CD4-positive, CD25-positive, alpha-beta regulatory T cell (primary cell): ENCODE results near the gene LINC00237. TPM values are rescaled to one million over a fixed set of nuclear protein-coding genes. Genes with fewer than 3 reads are reported as not detected.

Experiments used
- ATAC-seq, 2 donors: fragments of 150-1000 bp; cut with Tn5 transposase; one replicate each; pipeline ENCODE4 v1.10.0; 2021; ENCODE audit warnings: low read depth in 2 of 2, moderate number of reproducible peaks in 2 of 2, moderate library complexity in 1 of 2
- DNase-seq, 3 donors: peaks; one replicate each; pipeline versions ENCODE4 v3.0.0 to v3.0.0-alpha.2; 2012 to 2022; ENCODE audit warnings: mixed read lengths in 1 of 3
- H3K27ac ChIP-seq: one replicate; pipeline ENCODE4 v1.7.0; 2013; ENCODE audit warnings: mild to moderate bottlenecking, low read length; ENCODE audit not compliant: insufficient read depth, poor library complexity, severe bottlenecking
- H3K27me3 ChIP-seq: one replicate; pipeline ENCODE4 v1.7.0; 2013; ENCODE audit warnings: low read length; ENCODE audit not compliant: control insufficient read depth, insufficient read depth
- H3K36me3 ChIP-seq: one replicate; pipeline ENCODE4 v1.7.0; 2013; ENCODE audit warnings: mild to moderate bottlenecking, low read length, moderate library complexity; ENCODE audit not compliant: control insufficient read depth, insufficient read depth
- H3K4me1 ChIP-seq: 2 replicates; pipeline ENCODE4 v1.7.0; 2013; ENCODE audit warnings: mild to moderate bottlenecking, low read length; ENCODE audit not compliant: insufficient read depth, control insufficient read depth, poor library complexity, severe bottlenecking
- H3K4me3 ChIP-seq: one replicate; pipeline ENCODE4 v1.7.0; 2013; ENCODE audit warnings: low read depth, mild to moderate bottlenecking, low read length, moderate library complexity
- H3K9me3 ChIP-seq, 2 experiments: 1 replicate in 1 of 2; 2 replicates in 1 of 2; pipeline ENCODE4 v1.7.0; 2013; ENCODE audit warnings: low read length in 2 of 2, mild to moderate bottlenecking in 1 of 2, moderate library complexity in 1 of 2; ENCODE audit not compliant: control insufficient read depth in 2 of 2
- H3K27ac Mint-ChIP-seq, 3 donors: one replicate each; pipeline ENCODE4 v1.8.0; 2020 to 2022; ENCODE audit warnings: mild to moderate bottlenecking in 3 of 3, mixed read lengths in 3 of 3, moderate library complexity in 2 of 3
- H3K27me3 Mint-ChIP-seq: one replicate; pipeline ENCODE4 v1.8.0; 2022; ENCODE audit warnings: mild to moderate bottlenecking, mixed read lengths
- H3K36me3 Mint-ChIP-seq: one replicate; pipeline ENCODE4 v1.8.0; 2020; ENCODE audit warnings: mixed read lengths
- H3K4me1 Mint-ChIP-seq, 4 donors: one replicate each; pipeline ENCODE4 v1.8.0; 2020 to 2022; ENCODE audit warnings: mixed read lengths in 4 of 4, mild to moderate bottlenecking in 1 of 4
- H3K4me3 Mint-ChIP-seq, 4 donors: one replicate each; pipeline ENCODE4 v1.8.0; 2020 to 2022; ENCODE audit warnings: mild to moderate bottlenecking in 4 of 4, mixed read lengths in 4 of 4, moderate library complexity in 3 of 4
- H3K9me3 Mint-ChIP-seq, 7 donors: one replicate each; pipeline ENCODE4 v1.8.0; 2020 to 2022; ENCODE audit warnings: mixed read lengths in 7 of 7, mild to moderate bottlenecking in 3 of 7, moderate library complexity in 2 of 7
- polyA plus RNA-seq, 4 donors: library from polyadenylated mRNA; unstranded; fragments of 300-500 nt; fragmentation: Illumina TruSeq; gene quantifications; one replicate each; pipeline ENCODE4 v1.2.3, GENCODE V29; 2021
- total RNA-seq: library from RNA; stranded (reverse); gene quantifications from one replicate; pipeline ENCODE4 v1.2.3, GENCODE V29; 2022

The LINC00237 gene
- total and polyA plus RNA-seq, 5 donors from 2014 or later = 0.30 TPM; not detected in 4

GRCh38 chr20:21124190-21124589 lies 18.0 kb upstream of the LINC00237 start:
- H3K27me3 Mint-ChIP-seq = peaks cover 12% of the 10 kb centered on the region
- peak overlapping the region in 3 of 4 donors; percentile 31 to 93 (median 88) for H3K4me3 Mint-ChIP-seq
- peaks cover 0 to 3% (median 0%) of the 10 kb centered on the region in 7 donors for H3K9me3 Mint-ChIP-seq
- no peaks in the 10 kb centered on the region for H3K36me3 ChIP-seq
- H3K4me3 ChIP-seq = no peak overlapping the region
- no peaks in the 10 kb centered on the region for H3K9me3 ChIP-seq
- H3K27ac Mint-ChIP-seq = no peak overlapping the region
- H3K27me3 ChIP-seq = peaks cover 5% of the 10 kb centered on the region
- H3K4me1 Mint-ChIP-seq = peaks cover 5 to 26% (median 19%) of the 10 kb centered on the region in 4 donors
- no peak for DNase-seq
- H3K27ac ChIP-seq = no peak overlapping the region
- peaks cover 14% of the 10 kb centered on the region for H3K4me1 ChIP-seq
- H3K36me3 Mint-ChIP-seq = no peaks in the 10 kb centered on the region
- ATAC-seq = no peak

- no peak overlapping the region for H3K4me3 ChIP-seq
- H3K27ac ChIP-seq = no peak overlapping the region
- Mint-ChIP-seq H3K9me3 (peaks cover 0 to 3% (median 0%) of the 10 kb centered on the region in 7 donors), H3K4me3 (no peak overlapping the region), H3K36me3 (no peaks in the 10 kb centered on the region), H3K27ac (no peak overlapping the region), H3K27me3 (peaks cover 35% of the 10 kb centered on the region), H3K4me1 (no peaks in the 10 kb centered on the region)
- ATAC-seq (no peak), DNase-seq (no peak)
- H3K27me3 ChIP-seq = peaks cover 31% of the 10 kb centered on the region
- no peaks in the 10 kb centered on the region for H3K4me1 ChIP-seq
- H3K9me3 ChIP-seq = no peaks in the 10 kb centered on the region
- H3K36me3 ChIP-seq = no peaks in the 10 kb centered on the region
Measured at GRCh38 chr20:21118782-21119181, 12.6 kb upstream of the LINC00237 start.

- Histone ChIP-seq H3K27me3 (peaks cover 31% of the 10 kb centered on the region), H3K9me3 (no peaks in the 10 kb centered on the region), H3K36me3 (no peaks in the 10 kb centered on the region), H3K4me3 (no peak overlapping the region), H3K4me1 (no peaks in the 10 kb centered on the region), H3K27ac (no peak overlapping the region)
- H3K36me3 Mint-ChIP-seq = no peaks in the 10 kb centered on the region
- no peak overlapping the region for H3K4me3 Mint-ChIP-seq
- H3K4me1 Mint-ChIP-seq = no peaks in the 10 kb centered on the region
- peaks cover 38% of the 10 kb centered on the region for H3K27me3 Mint-ChIP-seq
- DNase-seq = no peak
- H3K9me3 Mint-ChIP-seq = peaks cover 0 to 3% (median 0%) of the 10 kb centered on the region in 7 donors
- no peak overlapping the region for H3K27ac Mint-ChIP-seq
- ATAC-seq = no peak
Measured at GRCh38 chr20:21118138-21118537, 12.0 kb upstream of the LINC00237 start.

GRCh38 chr20:21117521-21117920 lies 11.4 kb upstream of the LINC00237 start:
- Mint-ChIP-seq H3K36me3 (no peaks in the 10 kb centered on the region), H3K4me1 (no peaks in the 10 kb centered on the region), H3K27ac (no peak overlapping the region), H3K4me3 (no peak overlapping the region), H3K27me3 (peaks cover 38% of the 10 kb centered on the region), H3K9me3 (peaks cover 0 to 3% (median 0%) of the 10 kb centered on the region in 7 donors)
- Histone ChIP-seq H3K27me3 (peaks cover 32% of the 10 kb centered on the region), H3K27ac (no peak overlapping the region), H3K9me3 (no peaks in the 10 kb centered on the region), H3K4me3 (no peak overlapping the region), H3K4me1 (no peaks in the 10 kb centered on the region), H3K36me3 (no peaks in the 10 kb centered on the region)
- no peak for ATAC-seq
- no peak for DNase-seq

GRCh38 chr20:21114584-21114983 lies 8.4 kb upstream of the LINC00237 start:
- no peaks in the 10 kb centered on the region for H3K4me1 Mint-ChIP-seq
- no peak overlapping the region for H3K27ac Mint-ChIP-seq
- peaks cover 49% of the 10 kb centered on the region for H3K27me3 Mint-ChIP-seq
- no peaks in the 10 kb centered on the region for H3K36me3 Mint-ChIP-seq
- peaks cover 49% of the 10 kb centered on the region for H3K27me3 ChIP-seq
- no peak overlapping the region for H3K4me3 Mint-ChIP-seq
- no peaks in the 10 kb centered on the region for H3K4me1 ChIP-seq
- H3K9me3 ChIP-seq = no peaks in the 10 kb centered on the region
- ATAC-seq (no peak), DNase-seq (no peak)
- no peak overlapping the region for H3K4me3 ChIP-seq
- no peaks in the 10 kb centered on the region for H3K36me3 ChIP-seq
- H3K27ac ChIP-seq = no peak overlapping the region
- H3K9me3 Mint-ChIP-seq = no peaks in the 10 kb centered on the region

- Histone ChIP-seq H3K27ac (no peak overlapping the region), H3K36me3 (no peaks in the 10 kb centered on the region), H3K27me3 (peaks cover 49% of the 10 kb centered on the region), H3K9me3 (no peaks in the 10 kb centered on the region), H3K4me1 (no peaks in the 10 kb centered on the region), H3K4me3 (no peak overlapping the region)
- no peak for DNase-seq
- Mint-ChIP-seq H3K27ac (no peak overlapping the region), H3K4me1 (no peaks in the 10 kb centered on the region), H3K9me3 (no peaks in the 10 kb centered on the region), H3K36me3 (no peaks in the 10 kb centered on the region), H3K4me3 (no peak overlapping the region), H3K27me3 (peaks cover 53% of the 10 kb centered on the region)
- ATAC-seq = no peak
Measured at GRCh38 chr20:21113697-21114096, 7.5 kb upstream of the LINC00237 start.

- H3K27ac Mint-ChIP-seq = no peak overlapping the region
- no peaks in the 10 kb centered on the region for H3K9me3 Mint-ChIP-seq
- H3K4me1 Mint-ChIP-seq = peaks cover 0 to 2% (median 0%) of the 10 kb centered on the region in 4 donors
- H3K4me1 ChIP-seq = no peaks in the 10 kb centered on the region
- no peaks in the 10 kb centered on the region for H3K9me3 ChIP-seq
- H3K27me3 Mint-ChIP-seq = peaks cover 64% of the 10 kb centered on the region
- no peak overlapping the region for H3K4me3 Mint-ChIP-seq
- no peaks in the 10 kb centered on the region for H3K36me3 Mint-ChIP-seq
- ATAC-seq (no peak), DNase-seq (no peak)
- no peak overlapping the region for H3K4me3 ChIP-seq
- no peak overlapping the region for H3K27ac ChIP-seq
- no peaks in the 10 kb centered on the region for H3K36me3 ChIP-seq
- H3K27me3 ChIP-seq = peaks cover 52% of the 10 kb centered on the region
Measured at GRCh38 chr20:21111416-21111815, 5.3 kb upstream of the LINC00237 start.

GRCh38 chr20:21110811-21111210 lies 4.7 kb upstream of the LINC00237 start:
- H3K27me3 ChIP-seq = peaks cover 53% of the 10 kb centered on the region
- Mint-ChIP-seq H3K27me3 (peaks cover 70% of the 10 kb centered on the region), H3K4me1 (peaks cover 0 to 6% (median under 1%) of the 10 kb centered on the region in 4 donors), H3K36me3 (no peaks in the 10 kb centered on the region), H3K4me3 (no peak overlapping the region), H3K27ac (no peak overlapping the region), H3K9me3 (no peaks in the 10 kb centered on the region)
- H3K4me1 ChIP-seq = peaks cover 5% of the 10 kb centered on the region
- ATAC-seq (no peak), DNase-seq (no peak)
- H3K27ac ChIP-seq = no peak overlapping the region
- H3K36me3 ChIP-seq = no peaks in the 10 kb centered on the region
- no peak overlapping the region for H3K4me3 ChIP-seq
- no peaks in the 10 kb centered on the region for H3K9me3 ChIP-seq
